NK-92 treated with Interleukin-12 subunit alpha and Interleukin-12 subunit beta, amount 100 ng/mL, for 24 hours (cell line): ENCODE results near the gene CBLIF.
"Not testable (repeated sequence)": the region's sequence is repeated elsewhere in the genome, so short reads cannot be mapped to it uniquely, and the experiment has no call there.

Source experiments
- DNase-seq: peaks from one replicate; lab custom pipeline; 2025; lab: John Stamatoyannopoulos, UW

The CBLIF gene

DNA sequence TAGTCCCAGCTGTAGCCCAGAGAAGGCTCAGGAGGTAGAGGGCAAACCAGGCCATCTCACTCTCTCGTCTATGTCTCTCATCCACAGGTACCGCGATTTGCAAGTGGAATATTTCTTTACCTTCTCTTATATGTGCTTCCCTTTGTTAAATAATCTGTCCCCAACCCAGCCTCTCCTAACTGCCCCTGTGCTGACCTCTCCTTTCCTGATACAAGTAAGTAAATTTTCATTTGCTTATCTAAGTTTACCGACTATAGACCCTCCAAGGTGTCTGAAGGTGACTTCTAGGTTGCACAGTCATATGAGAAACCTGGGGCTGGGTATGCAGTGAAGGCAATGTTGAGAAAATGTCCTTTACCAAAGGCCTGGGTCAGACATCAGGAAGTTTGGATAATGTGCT is at the start of gene CBLIF:
TSS of gene CBLIF (minus strand) at position 101 of the 400 bp plus-strand sequence. CDS start at position 55, 46 bp downstream.
- DNase-seq = no peak

DNA sequence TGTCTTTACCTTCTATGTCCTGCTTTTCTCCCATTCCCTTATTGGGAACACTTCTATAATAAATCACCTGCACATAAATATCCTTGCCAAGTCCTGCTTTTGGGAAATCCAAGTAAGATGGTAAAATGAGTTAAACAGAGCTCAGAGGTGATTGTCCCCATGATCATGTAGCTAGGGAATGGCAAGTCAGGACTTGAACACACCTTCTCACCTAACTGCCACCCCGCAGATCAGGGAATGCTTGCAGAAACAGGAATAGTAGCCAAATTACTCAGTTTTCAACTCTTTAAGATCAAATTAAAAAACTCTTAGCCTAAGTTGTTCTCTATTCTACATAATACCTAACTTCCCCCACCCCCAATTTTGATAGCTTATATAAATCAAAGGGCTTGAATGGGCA is 49.3 kb upstream of the CBLIF start:
- no peak for DNase-seq

DNA sequence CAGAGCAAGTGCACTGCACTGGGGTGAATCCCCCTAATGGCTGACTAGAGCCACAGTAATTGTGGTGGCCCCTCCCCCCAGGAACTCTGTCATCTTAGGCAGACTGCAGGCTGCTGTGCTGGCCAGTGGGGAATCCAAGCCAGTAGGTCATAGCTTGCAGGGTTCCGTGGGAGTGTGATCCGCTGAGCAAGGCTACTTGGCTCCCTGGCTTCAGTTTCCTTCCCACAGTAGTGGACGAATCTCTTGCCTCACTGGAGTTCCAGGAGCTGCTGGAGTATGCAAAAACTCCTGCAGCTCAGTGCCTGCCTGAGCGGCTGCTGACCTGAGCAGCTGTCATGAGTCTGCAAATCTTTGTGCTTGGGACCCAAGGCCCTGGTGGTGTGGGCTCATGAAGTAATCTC is 46.5 kb upstream of the CBLIF start:
- DNase-seq = no peak

DNA sequence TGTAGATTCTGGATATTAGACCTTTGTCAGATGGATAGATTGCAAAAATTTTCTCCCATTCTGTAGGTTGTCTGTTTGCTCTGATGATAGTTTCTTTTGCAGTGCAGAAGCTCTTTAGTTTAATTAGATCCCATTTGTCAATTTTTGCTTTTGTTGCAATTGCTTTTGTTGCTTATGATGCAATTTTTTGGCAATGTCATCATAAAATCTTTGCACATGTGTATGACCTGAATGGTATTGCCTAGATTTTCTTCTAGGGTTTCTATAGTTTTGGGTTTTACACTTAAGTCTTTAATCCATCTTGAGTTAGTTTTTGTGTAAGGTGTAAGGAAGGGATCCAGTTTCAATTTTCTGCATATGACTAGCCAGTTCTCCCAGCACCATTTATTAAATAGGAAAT is 41.9 kb upstream of the CBLIF start:
- DNase-seq = not testable (repeated sequence)

DNA sequence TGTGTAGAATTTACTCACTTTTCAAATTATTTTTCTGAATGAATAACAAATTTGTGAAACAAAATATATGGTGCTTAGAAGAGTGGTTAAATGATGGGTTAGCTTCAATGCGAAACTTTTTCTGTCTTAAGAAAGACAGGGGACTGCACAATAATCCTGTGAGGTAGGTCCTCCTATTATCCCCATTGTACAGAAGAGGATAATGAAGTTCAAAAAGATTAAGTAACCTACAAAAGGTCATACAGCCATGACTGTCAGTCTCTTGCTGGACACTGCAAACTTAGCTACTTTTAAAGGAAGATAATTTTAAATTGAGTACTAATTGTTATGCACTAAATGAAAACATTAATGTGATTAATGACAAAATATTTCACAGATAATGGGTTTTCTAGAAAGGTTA is 38.3 kb upstream of the CBLIF start:
- no peak for DNase-seq

DNA sequence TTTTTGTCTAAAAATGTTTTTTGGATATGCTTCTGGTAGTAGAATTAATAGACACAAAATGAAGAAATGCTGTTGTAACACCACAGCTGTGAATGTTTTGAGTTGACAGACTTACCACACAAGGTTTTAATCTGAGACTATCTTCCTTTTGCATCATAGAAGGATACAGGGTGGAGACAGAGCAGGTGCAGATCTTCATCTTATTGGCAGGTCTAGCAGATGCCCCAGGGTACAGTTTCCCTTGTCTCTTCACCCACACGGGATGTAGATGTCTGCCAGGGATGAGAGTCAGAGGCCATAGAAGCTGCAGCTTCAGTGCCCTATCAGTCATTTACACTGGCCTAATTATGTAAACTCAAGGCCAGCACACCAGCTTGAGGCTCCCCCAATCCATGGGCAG is 34.3 kb upstream of the CBLIF start:
- DNase-seq = no peak

DNA sequence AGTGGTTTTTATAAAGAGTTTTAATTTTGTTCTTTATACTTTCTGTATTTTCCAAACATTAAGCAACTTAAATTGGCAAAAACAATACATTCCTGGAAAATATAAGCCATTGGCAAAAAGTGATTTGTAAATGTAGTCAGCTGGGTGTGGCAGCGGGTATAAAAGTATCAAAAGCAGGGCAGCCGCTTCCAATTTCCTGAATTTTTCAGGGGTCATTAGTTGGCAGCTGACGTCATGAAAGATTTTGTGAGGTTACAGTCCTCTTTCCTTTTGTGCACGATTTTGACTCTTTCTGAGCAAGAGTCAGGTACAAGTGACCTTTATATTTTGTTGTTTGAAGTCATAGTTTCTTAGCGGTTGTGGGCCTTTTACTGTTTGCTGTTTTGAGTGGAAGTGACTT is 33.3 kb upstream of the CBLIF start, which contains the start of gene OOSP3:
TSS of gene OOSP3 (plus strand) at position 208 of the 400 bp plus-strand sequence. CDS start at position 235, 27 bp downstream.
- DNase-seq = no peak

DNA sequence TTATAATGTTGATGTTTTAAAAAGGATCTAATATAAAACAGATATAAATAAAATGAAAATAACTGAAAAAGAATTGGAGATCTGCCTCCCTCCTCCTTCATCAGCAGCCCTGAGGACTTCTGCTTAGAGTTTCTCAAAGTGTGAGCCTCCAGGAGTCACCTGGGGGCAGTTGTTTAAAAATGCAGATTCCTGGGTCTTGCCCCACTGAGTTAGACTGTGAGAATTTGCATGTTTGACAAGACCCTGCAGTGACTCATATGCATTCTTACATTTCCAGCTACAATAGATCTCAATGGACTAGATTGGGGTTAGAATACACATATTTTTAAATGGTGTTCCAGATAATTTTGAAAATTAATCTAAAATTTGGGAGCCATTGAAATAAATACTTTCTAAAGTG is 32.5 kb upstream of the CBLIF start:
- DNase-seq = no peak

DNA sequence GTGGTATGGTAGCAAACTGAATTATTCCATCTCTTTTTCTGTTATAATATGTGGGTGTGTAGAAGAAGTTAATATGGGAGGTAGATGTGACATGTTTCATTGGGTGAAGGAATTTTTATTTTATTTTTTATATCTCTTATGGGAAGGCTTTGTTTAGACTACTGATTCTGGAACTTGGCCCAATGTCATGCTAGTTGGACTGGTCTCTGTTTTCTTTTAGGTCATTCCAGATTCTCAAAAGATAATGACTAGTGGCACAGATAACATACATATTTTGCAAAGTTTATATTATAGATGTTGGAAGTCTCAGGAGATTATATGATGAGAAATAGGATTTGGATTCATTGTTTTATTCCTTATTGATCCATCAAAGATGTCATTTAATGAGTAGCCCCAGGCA is 32.0 kb upstream of the CBLIF start:
- no peak for DNase-seq

DNA sequence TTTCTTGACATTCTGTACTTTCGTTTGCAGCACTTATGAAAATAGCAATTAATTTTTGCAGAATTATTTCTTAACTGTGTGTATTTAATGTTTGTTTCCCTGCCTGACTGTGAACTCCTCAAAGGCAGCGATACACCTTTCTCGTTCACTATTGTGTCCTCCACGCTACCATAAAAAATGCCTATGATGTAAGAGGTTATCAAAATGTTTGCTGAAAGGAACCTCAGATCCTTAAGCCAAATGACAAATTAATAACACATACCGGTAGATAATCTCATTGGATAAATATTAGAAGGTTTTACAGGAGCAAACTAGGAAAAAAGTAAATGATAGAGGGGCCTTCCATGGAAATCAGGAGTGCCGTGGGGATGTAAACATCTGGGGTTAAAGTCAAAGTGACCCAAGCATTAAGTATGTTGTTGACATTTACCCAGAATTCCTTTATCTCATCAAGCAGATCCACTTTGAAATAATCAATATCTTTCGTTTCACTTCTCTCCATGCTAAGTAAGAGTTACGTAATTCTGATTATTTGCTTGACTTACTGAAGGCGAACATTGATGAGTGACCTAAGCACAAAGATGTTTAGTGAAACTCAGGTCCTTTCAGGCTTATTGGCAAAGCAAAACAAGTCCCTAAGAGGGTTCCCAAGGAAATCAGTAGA is 30.7 kb upstream of the CBLIF start:
- no peak for DNase-seq

DNA sequence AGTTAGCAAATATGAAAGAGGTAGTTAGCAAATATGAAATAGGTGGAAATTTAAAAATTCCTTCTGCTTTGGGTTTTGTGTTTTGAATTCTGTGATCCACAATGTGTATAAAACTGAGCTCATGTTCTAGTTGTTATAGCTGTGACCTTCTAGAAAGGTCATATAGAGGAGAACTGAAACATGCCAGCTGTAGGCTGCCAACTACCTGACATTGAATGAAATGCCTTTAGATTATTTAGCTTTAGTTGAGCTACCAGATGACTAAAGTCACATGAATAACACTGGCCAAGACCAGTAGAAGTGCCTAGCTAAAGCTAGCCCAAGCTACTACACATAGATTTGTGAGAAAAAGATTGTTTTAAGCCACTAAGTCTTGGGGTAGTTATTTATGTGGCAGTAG is 26.8 kb upstream of the CBLIF start:
- DNase-seq = no peak

DNA sequence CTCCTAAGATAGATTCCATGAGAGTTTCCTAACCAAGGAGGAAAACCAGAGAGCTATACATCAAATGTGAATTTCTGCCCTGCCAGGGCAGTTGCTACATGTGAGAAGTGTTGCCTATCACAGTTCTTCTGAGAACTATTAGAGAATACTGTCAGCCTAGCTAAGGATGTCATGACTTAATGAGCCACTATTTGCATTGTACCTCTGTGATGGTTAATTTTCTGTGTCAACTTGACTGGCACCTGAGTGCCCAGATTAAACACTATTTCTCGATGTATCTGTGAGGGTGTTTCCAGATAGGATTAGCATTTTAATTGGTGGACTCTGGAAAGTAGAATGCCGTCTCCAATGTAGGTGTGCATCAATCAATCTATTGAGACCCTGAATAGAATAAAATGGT is 22.6 kb upstream of the CBLIF start:
- DNase-seq = no peak

DNA sequence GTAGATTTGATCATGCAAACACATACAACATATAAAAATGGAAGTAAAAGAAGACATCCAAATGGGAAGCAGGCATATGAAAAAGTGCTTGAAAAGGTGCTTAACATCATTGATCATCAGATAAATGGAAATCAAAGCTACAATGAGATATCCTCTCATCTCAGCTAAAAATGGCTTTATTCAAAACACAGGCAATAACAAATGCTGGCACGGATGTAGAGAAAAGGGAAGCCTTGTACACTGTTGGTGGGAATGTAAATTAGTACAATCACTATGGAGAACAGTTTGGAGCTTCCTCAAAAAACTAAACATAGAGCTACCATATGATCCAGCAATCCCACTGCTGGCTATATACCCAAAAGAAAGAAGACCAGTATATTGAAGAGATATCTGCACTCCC is 21.5 kb upstream of the CBLIF start:
- DNase-seq = no peak

DNA sequence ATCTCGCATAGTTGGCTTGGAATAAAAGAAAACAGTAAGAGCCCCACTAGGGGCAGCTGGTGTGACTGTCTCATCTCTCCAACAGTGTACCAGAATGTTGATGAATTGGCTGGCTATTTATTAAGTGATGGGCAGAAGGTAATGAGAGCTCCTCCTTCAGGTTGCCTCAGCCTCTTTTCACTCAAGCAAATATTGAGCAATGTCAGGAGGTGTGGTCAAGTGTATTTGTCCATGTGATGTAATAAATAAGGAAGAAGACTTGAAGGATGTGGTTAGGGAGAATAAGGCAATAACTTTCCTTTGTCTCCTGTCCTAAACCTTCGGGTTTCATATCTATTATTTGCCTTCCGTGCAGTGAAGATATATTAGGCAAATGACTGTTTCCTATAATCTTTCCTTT is 21.1 kb upstream of the CBLIF start, which contains the start of gene TCN1:
TSS of gene TCN1 (minus strand) at position 91 of the 400 bp plus-strand sequence. CDS start at position 74, 17 bp downstream.
- no peak for DNase-seq

DNA sequence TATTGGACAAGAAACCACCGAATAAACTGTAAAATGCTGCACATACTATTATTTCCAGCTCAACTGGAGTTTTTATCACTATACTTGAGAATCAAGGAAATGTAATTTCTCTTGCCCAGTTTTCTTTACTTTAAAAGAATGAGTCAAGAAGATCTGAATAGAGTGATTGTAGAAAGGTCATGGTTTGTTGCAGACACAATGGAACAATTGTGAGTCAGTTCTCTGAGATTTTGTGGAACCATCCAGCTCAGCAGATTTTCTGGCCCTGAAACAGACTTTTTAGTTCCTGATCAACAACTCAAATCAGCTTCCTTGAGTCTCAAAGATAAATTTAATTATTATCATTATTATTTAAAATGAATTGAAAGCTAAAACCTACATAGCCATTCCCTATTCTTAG is 19.7 kb upstream of the CBLIF start:
- no peak for DNase-seq

DNA sequence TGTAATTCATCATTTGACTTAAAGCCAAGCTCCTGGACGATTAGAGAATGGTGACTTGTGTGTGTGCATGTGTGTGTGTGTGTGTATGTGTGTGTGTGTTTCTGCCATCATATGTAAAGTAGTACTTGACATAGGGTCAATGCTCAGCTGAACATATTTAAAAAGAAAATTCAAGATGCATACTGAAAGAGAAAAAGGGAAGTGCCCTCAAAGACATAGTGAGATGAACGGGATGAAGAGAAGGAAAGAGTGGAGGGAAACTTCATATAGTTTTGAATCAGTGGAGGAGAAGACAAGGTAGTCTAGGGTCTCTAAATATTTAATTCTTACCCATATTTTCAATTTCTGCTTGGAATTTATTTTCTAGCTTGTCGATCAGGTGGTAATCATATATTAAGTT is 17.0 kb upstream of the CBLIF start:
- no peak for DNase-seq

DNA sequence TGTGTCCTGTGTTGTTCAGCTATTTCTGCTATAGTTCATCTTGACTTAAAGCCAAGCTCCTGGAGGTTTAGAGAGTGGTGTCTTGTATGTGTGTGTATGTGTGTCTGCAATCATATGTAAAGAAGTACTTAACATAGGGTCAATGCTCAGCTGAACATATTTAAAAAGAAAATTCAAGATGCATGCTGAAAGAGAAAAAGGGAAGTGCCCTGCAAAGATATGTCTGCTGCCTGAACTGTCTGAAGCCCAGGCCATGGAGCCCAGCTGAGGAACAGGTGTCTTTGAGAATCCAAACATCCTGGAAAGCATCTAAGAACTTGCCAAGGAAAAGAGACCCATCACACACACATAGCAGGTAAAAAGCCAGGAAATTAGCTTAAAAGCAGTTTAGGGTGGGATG is 14.4 kb upstream of the CBLIF start:
- no peak for DNase-seq

DNA sequence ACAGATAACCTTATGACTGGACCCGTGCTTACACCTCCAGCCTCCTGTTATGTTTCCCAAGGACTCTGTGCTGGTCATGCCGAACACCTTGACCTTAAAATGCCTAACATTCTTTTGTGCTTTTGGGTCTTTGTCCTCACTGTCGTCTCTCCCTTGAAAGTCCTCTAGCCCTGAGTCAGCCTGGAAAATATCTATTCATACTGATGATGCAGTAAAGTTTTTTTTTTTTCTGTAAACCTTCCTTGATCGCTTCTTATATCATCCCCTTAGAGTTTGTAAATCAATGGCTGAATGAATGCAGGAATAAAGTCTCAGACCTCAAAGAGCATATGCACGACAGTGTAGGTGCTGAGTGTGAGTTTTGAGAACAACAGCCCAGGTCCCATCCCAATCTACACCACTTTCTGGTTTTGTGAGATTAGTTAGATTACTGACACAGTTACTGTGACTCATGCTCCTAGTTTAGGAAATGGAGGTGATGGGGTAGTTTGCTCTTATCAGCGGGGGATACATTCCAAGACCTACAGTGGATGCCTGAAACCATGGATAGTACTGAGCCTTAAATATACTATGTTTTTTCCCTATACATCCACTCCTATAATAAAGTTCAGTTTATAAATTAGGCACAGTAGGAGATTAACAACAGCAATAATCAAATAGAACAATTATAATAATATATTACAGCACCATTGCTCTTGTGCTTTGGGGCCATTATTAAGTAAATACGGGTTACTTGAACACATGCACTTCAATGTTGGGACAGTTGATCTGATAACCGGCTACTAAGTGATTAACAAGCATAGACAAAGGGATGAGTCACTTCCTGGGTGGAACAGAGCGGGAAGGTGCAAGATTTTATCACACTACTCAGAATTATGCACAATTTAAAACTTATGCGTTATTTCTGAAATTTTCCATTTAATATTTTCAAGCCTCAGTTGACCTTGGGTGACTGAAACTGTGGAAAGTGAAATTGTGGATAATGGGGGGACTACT is 12.4 kb upstream of the CBLIF start:
- peak; percentile 1 for DNase-seq

DNA sequence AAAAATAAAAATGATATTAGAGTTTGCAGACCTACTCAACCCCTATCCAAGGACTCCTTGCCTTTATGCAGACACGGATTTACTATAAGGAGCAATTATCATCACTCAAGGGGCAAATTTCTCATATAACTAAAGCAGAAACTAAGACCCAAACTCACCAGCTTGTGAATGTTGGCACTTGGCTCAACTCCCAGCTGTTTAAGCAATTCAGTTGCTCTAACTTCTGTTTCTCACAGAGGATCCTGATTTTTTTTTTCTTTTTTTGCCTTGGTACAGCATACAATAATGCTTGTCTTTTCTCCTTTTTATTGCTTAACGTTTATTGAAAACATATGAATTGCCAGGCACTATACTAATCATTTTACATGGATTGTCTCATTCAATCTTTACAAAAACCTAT is 9.6 kb upstream of the CBLIF start:
- no peak for DNase-seq

DNA sequence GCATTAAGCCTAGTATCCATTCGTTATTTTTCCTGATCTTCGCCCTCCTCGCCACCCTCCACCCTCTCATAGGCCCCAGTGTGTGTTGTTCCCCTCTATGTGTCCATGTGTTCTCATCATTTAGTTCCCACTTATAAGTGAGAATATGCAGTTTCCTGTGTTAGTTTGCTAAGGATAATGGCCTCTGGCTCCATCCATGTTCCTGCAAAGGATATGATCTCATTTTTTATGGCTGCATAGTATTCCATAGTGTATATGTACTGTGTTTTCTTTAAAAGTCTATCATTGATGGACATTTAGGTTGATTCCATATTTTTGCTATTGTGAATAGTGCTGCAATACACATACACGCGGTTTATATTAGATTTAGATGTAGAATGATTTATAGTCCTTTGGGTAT is 6.1 kb upstream of the CBLIF start:
- not testable (repeated sequence) for DNase-seq

DNA sequence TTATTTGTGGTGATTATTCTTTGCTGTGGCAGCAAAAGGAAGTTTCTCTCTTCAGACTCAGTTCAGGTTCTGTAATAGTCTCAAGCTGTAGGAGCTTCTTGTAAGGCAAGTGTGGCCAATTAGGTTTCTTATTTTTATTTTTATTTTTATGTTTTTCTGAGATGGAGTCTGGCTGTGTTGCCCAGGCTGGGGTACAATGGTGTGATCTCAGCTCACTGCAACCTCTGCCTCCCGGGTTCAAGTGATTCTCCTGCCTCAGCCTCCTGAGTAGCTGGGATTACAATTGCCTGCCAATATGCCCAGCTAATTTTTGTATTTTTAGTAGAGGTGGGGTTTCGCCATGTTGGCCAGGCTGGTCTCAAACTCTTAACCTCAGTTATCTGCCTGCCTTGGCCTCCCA is 4.3 kb upstream of the CBLIF start:
- not testable (repeated sequence) for DNase-seq

DNA sequence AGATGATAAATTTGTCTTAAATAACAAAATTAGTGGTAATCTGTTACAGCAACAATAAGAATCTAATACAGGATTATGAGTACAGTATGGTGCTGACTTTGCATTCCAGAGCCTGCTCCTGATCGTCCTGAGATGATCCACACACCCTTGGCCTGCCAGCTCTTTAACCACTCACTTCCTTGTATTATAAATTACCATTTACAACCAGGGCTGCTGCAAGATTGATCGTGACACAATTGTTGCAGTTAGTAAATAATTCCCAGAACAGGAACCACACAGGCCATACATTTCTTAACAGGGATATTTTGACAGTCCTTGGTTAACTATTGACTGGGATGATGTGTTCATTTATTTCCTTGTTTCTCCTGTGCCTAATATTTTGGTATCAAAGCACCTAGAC is 3.8 kb upstream of the CBLIF start:
- DNase-seq = no peak

DNA sequence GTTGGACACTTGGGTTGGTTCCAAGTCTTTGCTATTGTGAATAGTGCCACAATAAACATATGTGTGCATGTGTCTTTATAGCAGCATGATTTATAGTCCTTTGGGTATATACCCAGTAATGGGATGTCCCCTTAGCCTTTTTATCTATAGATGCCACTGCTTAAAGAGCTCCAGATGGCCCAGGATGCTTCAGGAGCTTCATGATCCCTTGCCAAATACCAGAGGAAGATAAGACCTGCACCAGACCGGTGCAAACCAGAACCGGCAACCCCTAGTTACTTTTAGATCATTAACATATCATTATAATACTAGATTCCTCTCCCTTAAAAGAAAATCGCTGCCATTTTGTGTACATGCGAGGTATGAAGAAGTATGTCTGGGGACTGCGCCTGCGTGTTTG is 3.1 kb upstream of the CBLIF start:
- not testable (repeated sequence) for DNase-seq
